CD4-positive, alpha-beta T cell treated with Interleukin-17A for 4 hours (primary cell): ENCODE results near the gene DRD2.

Experiments
- DNase-seq: peaks from one replicate; pipeline ENCODE4 v3.0.0-alpha.2; 2020; ENCODE audit warnings: mixed read lengths

DRD2 gene

DNA sequence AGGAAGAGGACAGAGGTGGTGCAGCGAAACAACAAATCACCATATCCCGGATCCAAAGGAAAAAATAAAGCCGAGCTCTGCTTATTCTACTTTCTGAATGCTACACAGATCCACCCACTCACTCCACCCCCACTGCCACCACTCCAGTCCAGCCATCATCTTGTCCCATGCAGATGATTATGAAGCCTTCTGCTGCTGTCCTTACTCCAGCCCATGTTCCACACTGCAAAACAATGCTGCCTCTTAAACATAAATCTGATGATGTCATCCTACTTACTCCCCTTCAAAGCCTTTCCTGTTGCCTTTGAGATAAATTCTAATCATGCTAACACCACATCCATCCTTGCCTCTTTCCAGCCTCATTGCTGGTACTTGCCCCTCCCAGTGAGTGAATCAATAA is 6.5 kb upstream of the DRD2 start:
- DNase-seq, result no peak

GRCh38 chr11:113481226-113481625 is 6.0 kb upstream of the DRD2 start:
- no peak for DNase-seq

DNA sequence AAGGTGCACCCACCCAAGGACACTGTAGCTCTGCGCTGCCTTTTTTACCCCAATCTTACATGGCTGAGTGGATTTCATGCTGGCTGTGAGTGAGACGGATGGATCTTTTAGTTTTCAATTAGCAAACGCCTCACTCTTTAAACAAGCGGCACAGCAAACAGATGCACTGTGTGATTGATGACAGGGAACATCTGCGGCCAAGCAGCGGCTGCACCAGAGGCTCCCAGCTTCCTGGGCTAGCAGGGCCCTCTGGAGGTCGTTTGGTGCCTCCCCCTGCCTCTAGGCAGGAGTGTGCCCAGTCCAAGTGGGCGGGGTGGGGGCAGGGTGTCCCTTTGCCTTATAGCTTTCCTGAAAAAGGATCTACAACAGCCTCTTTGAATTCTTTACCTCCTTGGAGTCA is 2.1 kb upstream of the DRD2 start:
- DNase-seq, result no peak

DNA sequence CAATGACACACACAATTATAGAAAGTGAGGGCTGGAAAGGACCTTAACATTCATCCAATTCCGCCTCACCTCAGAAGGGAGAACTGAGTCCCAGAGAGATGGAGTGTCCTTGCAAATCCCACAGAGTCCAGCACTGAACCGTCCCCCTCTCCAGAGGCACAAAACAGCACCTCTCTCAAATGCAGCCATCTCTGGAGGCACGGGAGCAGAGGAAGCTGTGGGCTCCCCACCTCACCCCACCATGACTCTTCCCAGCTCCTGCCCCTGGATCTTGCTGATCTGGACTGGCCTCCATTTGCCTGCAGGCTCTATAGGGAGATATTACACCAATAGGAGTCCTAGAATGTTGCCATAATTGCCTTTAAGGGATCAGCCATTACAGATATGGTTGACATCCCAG is 1.4 kb upstream of the DRD2 start:
- DNase-seq, result no peak

GRCh38 chr11:113474362-113475159 is 637 bp downstream of the DRD2 start:
- peak; percentile 49 for DNase-seq

DNA sequence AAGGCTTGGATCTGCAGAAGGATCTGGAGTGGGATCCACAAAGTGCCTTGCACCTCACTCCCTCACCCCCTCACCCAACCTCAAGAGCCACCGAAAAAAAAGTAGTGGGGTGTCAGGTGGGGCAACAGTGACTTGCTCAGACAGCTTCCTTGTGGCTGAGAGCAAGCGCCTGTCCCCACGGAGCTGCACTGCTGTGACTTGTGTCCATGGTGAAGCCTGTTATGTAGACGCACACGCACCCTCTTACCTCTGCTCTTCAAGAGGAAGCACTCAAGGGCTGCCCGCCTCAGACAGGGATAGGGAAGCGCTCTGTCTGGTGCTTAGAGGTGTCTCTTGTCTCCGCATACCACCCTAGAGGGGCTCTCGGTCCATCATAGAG is 1.2 kb downstream of the DRD2 start:
- no peak for DNase-seq

GRCh38 chr11:113472471-113472870 is 2.7 kb downstream of the DRD2 start:
- DNase-seq, result no peak

- no peak for DNase-seq
Observed at GRCh38 chr11:113470233-113470632, 5.0 kb downstream of the DRD2 start.

DNA sequence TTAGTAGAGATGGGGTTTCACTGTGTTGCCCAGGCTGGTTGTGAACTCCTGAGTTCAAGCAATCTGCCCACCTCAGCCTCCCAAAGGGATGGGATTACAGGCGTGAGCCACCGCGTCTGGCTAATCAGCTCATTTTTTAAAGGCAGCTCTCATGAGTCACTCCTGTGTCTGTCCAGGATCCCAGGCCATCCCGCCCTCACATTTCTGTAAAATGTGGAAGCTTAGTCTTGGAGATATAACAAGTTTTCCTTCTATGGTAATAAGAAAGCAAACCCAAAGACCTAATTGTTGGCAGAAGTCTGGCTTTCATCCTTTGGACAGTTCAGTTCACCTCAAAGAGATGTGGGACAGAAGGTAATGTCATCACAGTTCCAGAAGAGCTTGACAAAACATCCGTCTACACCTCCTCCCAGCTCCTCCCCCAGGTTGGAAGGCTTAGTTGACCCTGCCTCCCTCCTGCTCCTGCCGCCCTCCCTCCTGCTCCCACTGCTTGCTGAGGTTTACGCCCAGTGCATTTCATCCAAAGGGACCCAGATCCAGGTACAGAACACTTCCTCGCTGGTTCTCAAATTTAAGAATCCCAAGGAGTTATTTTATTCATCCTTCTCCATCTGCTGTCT is 6.4 kb downstream of the DRD2 start:
- no peak for DNase-seq

DNA sequence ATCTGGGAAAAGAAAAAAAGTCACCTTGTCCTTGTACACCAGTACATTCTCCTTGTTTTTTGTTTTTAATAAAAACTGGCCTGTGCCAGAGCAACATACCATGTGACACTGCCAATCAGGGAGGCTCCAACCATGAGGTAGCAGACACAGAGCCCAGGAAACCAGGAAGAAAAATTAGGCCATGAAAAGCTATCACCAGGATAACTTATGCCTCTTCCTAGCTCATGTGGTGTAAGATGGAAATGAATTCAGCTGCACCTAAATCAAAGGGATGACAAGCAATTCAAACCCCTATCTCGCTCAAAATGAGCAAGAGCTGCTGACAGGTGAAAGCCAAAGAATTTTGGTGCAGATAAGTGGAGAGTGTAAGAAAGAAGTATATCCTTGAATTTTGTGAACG is 7.7 kb downstream of the DRD2 start:
- DNase-seq, result no peak

DNA sequence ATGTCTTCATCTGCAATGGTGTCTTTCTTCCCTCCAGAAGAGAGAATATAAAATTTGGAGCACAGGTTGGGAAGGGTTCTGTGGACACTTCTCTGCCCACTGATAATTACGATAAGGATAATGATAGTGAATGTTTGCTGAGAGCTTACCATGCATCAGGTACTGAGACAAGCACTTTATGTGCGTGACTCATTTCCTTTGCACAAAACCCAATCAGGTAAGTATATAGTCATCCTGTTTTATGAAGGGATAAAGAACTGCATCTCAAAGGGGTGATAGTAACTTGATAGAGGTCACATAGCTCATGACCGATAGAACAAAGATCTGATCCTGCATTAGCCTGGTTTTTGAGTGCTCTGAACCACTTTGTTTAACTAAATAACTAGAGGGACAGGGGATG is 9.4 kb downstream of the DRD2 start:
- no peak for DNase-seq

- DNase-seq, result no peak
Observed at GRCh38 chr11:113464416-113464815, 10.8 kb downstream of the DRD2 start.

DNA sequence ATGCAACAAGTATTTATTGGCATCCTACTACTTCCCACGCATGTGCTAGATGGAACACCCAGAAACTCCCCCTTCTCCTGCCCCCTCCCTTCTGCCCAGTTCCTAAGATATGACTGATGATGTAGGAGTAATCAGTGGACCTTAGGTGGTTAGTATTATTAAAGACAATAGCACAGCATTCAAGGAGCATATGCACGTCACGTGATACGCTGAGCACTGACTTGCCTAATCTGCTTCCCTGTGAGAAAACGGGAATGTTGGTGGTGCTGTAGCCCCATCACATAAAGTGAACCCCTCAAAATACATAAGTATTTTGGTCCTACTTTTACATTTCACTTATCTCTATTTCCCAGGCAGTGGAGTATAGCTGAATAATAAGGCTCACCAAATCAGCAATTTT is 12.4 kb downstream of the DRD2 start:
- no peak for DNase-seq

- DNase-seq, result no peak
Observed at GRCh38 chr11:113461639-113462038, 13.6 kb downstream of the DRD2 start.

GRCh38 chr11:113460469-113460868 is 14.7 kb downstream of the DRD2 start:
- no peak for DNase-seq

DNA sequence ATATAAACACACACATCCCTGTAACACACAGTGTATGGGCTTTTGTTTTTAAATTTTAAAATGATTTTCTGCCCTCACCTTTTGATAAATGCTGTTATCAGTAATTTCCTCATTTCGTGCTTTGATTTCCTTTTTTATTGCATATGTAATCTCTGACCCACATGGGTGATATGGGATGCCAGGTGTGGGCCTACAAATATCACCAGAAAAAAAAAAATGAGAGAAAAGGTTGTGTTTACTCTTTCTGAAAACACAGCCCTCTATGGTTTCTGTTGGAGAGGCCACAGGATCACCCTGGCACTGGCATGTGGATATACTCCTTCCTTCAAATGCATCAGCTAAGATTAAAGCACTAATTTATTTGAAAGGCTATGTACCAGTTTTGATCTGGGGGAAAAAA is 17.0 kb downstream of the DRD2 start:
- DNase-seq, result no peak

DNA sequence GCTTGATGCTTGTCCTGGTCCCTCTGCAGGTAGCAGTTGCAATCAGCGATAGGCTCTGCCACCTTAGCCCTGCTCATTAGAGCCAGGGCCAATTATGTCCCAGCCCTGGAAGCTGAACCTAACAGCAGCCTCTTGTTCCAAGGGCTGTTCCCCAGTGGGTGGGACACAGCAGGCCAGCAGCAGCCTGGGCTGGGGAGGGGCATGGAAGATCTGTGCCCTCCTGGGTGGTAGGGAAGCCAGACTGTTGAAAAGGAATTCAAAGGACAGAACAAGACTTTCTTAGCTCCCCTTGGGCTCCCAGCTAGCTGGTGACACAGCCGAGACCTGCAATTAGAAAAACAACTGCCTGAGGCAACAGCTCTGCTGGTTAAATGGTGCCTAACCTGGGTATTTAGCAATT is 17.4 kb downstream of the DRD2 start:
- no peak for DNase-seq

GRCh38 chr11:113454455-113454854 is 20.7 kb downstream of the DRD2 start:
- no peak for DNase-seq

DNA sequence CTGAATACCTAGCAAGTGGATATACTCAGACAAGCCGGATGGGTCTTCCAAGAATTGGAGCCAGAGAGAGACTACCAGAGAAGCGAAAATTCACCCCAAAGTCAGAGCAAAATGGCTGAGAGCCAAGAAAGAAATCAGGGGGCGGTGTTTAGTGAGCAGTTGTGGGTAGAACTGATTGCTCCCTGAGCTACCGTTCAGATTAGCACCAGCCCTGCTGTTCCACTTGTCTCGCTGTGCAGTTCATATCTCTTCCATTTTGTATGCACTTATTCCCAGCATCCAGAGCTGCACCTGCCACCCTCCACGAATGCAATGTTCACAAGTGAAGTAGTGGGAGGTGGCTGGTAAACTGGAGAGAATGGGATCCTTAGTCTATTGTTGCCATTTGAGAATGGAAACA is 25.5 kb downstream of the DRD2 start:
- no peak for DNase-seq

DNA sequence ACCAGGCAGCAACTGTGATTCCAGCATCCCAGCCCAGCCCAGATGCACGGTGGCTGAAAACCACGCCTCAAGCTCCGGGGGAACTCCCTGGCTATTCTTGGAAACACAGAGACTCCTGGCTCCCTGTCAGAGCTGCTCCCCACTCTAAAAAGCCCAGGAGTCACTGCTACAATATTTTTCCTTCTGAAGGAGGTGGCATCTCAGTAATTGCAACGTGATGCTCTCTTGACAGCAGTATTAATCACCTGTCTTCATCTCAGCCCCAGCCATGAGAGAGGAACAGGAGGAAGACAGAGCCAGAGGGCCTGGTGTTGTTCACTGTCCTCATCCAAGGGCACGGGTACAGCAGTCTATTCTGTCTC is 26.9 kb downstream of the DRD2 start:
- no peak for DNase-seq

GRCh38 chr11:113447621-113448315 is 27.4 kb downstream of the DRD2 start:
- no peak for DNase-seq

- no peak for DNase-seq
Observed at GRCh38 chr11:113446938-113447337, 28.3 kb downstream of the DRD2 start.

DNA sequence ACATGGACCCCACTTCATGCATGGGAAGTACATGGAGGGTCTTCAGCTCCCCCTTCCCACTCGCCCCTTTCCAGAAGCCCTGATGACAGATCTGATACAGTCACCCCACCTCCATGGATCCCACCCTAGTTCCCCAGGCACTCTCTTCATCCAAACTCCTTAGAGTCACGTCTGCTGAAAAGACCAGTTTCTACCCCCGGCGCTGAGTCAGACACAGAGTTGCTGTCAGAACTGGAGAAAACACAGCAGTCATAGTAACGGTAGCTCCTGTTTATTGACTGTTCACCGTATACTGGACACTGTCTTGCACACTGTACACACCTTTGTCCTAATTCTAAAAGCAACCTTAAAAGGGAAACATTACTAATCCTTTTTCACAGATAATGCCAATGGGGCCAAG is 29.1 kb downstream of the DRD2 start:
- DNase-seq, result no peak

DNA sequence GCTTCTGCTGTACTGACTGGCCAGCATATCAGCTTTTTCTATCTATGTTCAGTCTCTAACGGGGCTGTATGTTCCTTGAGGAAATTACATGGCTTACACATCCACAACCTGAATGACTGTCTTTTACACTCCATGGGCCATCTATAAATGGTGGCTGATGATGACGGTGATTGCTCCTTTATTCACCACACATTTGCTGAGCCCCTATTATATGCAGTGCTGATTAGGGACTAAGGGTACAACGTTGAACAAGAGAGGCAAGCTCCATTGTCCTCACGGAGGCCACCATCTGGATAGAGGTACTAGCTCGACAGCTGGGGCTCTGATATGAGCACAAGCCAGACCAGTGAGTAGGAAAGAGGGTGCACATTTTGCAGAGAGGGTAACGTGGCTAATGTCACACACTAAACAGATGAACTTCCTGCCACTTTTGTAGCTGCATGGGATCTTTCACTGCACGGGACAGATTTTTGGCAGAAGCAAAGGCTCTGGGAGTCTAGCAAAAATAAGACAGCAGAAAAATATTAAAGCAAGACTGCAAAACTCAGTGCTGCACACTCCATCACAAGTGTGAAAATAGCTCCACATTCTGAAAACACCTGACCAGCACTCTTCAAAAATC is 30.6 kb downstream of the DRD2 start:
- no peak for DNase-seq
